Measurements from ENCODE around the gene RNU1-3. TPM values are rescaled to one million over a fixed set of nuclear protein-coding genes. Genes with fewer than 3 reads are reported as not detected.
A peak's percentile ranks its signal among the peaks of the same experiment; 100 is the strongest.
"Not testable (repeated sequence)": the region's sequence is repeated elsewhere in the genome, so short reads cannot be mapped to it uniquely, and the experiment has no call there.

RNU1-3 gene
- total and polyA plus RNA-seq, 9 of the 15 experiments (the other 6 are each of a cell fraction or from before 2014, with no cell fraction given) = under 0.01 to 32,823 (median 2,538) TPM; not detected in 4

GRCh38 chr1:16636551-16637195 is 30.1 kb downstream of the RNU1-3 start:
- H3K9me3 ChIP-seq (replicated peaks; ENCODE audit: control insufficient read depth, insufficient read depth, low read depth, low read length); BruUV-seq (replicated peaks); intact Hi-C loops (cut with micrococcal nuclease); H3K4me1 ChIP-seq (replicated peaks in 1 of 2; ENCODE audit: control insufficient read depth in 2 of 2, insufficient read depth in 2 of 2, low read length in 2 of 2); H3K9me1 ChIP-seq (ENCODE audit: control insufficient read depth, insufficient read depth, low read length); H3K27ac ChIP-seq (ENCODE audit: extremely low read depth, low read depth, low read length); H3K4me2 ChIP-seq (ENCODE audit: insufficient read depth, low read length); in situ Hi-C loops (cut with MboI); DNase-seq (ENCODE audit: extremely low read depth in 1 of 4, low spot score in 3 of 4); CTCF ChIA-PET (ENCODE audit: low intra/inter-chr PET ratio); FAIRE-seq; H3K27me3 ChIP-seq (ENCODE audit: control insufficient read depth in 2 of 2, insufficient read depth in 2 of 2, low read length in 2 of 2); H3K4me3 ChIP-seq; H2AFZ ChIP-seq (ENCODE audit: low read depth, low read length); ATAC-seq: not testable (repeated sequence)
- peak overlapping the region in 1 of 2 experiments; percentile 0; a peak in 1 of 4 replicates for H3K9ac ChIP-seq (ENCODE audit: insufficient read depth in 1 of 2, low read depth in 2 of 2, low read length in 2 of 2)
- peaks cover 64% of the 10 kb centered on the region for H3K79me2 ChIP-seq (ENCODE audit: control insufficient read depth, insufficient read depth, low read length)
- 85% methylated on average over 10 of the region's 10 CpGs for WGBS (ENCODE audit: insufficient coverage, low coverage, missing lambda C conversion rate)
- H3K36me3 ChIP-seq (ENCODE audit: control insufficient read depth, insufficient read depth, low read length) = peaks cover 64% of the 10 kb centered on the region
- TF ChIP-seq TEAD1 (CRISPR knock-in tag; IDR thresholded peaks at IDR 0.05) (peak in 1 of 2 experiments; percentile 16; a peak in 1 of 4 replicates), MEF2A (IDR thresholded peaks at IDR 0.05; ENCODE audit: control insufficient read depth, low read depth, low read length) (0 out of 2 replicates have a peak, but pooled peaks have one; percentile 4), SUPT5H (IDR thresholded peaks at IDR 0.05) (0 out of 2 replicates have a peak, but pooled peaks have one; percentile 7), TSC22D4 (tag; IDR thresholded peaks at IDR 0.05) (peak; percentile 46; the same call in 1 of the 2 replicates), ZNF41 (CRISPR knock-in tag; conservative IDR thresholded peaks at IDR 0.05) (0 out of 2 replicates have a peak, but pooled peaks have one; percentile 13), ZNF165 (CRISPR knock-in tag; IDR thresholded peaks at IDR 0.05; ENCODE audit: borderline replicate concordance) (peak; percentile 74; the same call in 1 of the 2 replicates), GATA2 (CRISPR knock-in tag; IDR thresholded peaks at IDR 0.05) (0 out of 2 replicates have a peak, but pooled peaks have one; percentile 10)
- peaks cover 10% of the 10 kb centered on the region; the same call in 1 of the 2 replicates for H4K20me1 ChIP-seq (replicated peaks; ENCODE audit: control insufficient read depth, insufficient read depth, low read length)
- POLR2A ChIA-PET = interaction anchor here (0.6 to 3.0 kb wide), 4 partner anchors 12 to 1339 kb away, joined by 3 to 8 read pairs (median 5); no protein-coding TSS in a partner anchor
